Mesendoderm (in vitro differentiated cells): ENCODE results near the gene FRMD4A.

Source experiments
- DNase-seq: peaks from one replicate; pipeline ENCODE4 v3.0.0; 2013
- H2AK5ac ChIP-seq: 2 replicates; pipeline ENCODE4 v1.6.1; 2013; ENCODE audit warnings: low read length, inconsistent platforms
- H2BK120ac ChIP-seq: 2 replicates; pipeline ENCODE4 v1.6.1; 2013; ENCODE audit warnings: low read depth, mild to moderate bottlenecking, low read length, moderate library complexity, mixed read lengths
- H2BK15ac ChIP-seq: replicated peaks from 2 replicates; pipeline ENCODE4 v1.6.1; 2013; ENCODE audit warnings: low read depth, mild to moderate bottlenecking, moderate library complexity
- H2BK5ac ChIP-seq: 2 replicates; pipeline ENCODE4 v1.6.1; 2013; ENCODE audit warnings: low read length, inconsistent platforms
- H3K18ac ChIP-seq: 2 replicates; pipeline ENCODE4 v1.6.1; 2013; ENCODE audit warnings: mild to moderate bottlenecking, low read length, mixed read lengths
- H3K23ac ChIP-seq: one replicate; pipeline ENCODE4 v1.6.1; 2013; ENCODE audit warnings: low read length
- H3K27ac ChIP-seq: 2 replicates; pipeline ENCODE4 v1.5.1; 2013; ENCODE audit warnings: low read depth, mild to moderate bottlenecking, inconsistent platforms, low read length, moderate library complexity
- H3K27me3 ChIP-seq: 2 replicates; pipeline ENCODE4 v1.6.1; 2013; ENCODE audit warnings: low read length, control low read depth, mild to moderate bottlenecking, inconsistent platforms; ENCODE audit not compliant: insufficient read depth, poor library complexity
- H3K36me3 ChIP-seq: 2 replicates; pipeline ENCODE4 v1.6.1; 2013; ENCODE audit warnings: low read length, inconsistent platforms; ENCODE audit not compliant: control insufficient read depth, insufficient read depth
- H3K4ac ChIP-seq: one replicate; pipeline ENCODE4 v1.6.1; 2013; ENCODE audit warnings: low read depth, mild to moderate bottlenecking, low read length, moderate library complexity
- H3K4me1 ChIP-seq: 2 replicates; pipeline ENCODE4 v1.6.1; 2013; ENCODE audit warnings: low read depth, low read length, inconsistent platforms; ENCODE audit not compliant: control insufficient read depth
- H3K4me2 ChIP-seq: 2 replicates; pipeline ENCODE4 v1.6.1; 2013; ENCODE audit warnings: low read length
- H3K4me3 ChIP-seq: 2 replicates; pipeline ENCODE4 v1.5.1; 2013; ENCODE audit warnings: mild to moderate bottlenecking, low read length
- H3K56ac ChIP-seq: one replicate; pipeline ENCODE4 v1.6.1; 2013; ENCODE audit warnings: low read length
- H3K79me1 ChIP-seq: 2 replicates; pipeline ENCODE4 v1.6.1; 2013; ENCODE audit warnings: low read length, inconsistent platforms
- H3K79me2 ChIP-seq: 2 replicates; pipeline ENCODE4 v1.6.1; 2013; ENCODE audit warnings: mild to moderate bottlenecking, low read length; ENCODE audit not compliant: control insufficient read depth, insufficient read depth
- H3K9ac ChIP-seq: 2 replicates; pipeline ENCODE4 v1.6.1; 2013; ENCODE audit warnings: low read length, inconsistent platforms
- H4K5ac ChIP-seq: one replicate; pipeline ENCODE4 v1.6.1; 2013; ENCODE audit warnings: low read length
- H4K8ac ChIP-seq: one replicate; pipeline ENCODE4 v1.6.1; 2013; ENCODE audit warnings: low read depth, mild to moderate bottlenecking, control low read depth, low read length, moderate library complexity
- WGBS: extraction: QIAGEN DNeasy Blood & Tissue Kit; methylation state at CpG from one replicate; pipeline ENCODE4 v1.1.7; 2013; ENCODE audit warnings: low lambda C conversion rate, missing lambda C conversion rate; ENCODE audit not compliant: insufficient coverage; ENCODE audit errors: extremely low coverage; 5-methylcytosine and 5-hydroxymethylcytosine counted together

Gene FRMD4A

DNA sequence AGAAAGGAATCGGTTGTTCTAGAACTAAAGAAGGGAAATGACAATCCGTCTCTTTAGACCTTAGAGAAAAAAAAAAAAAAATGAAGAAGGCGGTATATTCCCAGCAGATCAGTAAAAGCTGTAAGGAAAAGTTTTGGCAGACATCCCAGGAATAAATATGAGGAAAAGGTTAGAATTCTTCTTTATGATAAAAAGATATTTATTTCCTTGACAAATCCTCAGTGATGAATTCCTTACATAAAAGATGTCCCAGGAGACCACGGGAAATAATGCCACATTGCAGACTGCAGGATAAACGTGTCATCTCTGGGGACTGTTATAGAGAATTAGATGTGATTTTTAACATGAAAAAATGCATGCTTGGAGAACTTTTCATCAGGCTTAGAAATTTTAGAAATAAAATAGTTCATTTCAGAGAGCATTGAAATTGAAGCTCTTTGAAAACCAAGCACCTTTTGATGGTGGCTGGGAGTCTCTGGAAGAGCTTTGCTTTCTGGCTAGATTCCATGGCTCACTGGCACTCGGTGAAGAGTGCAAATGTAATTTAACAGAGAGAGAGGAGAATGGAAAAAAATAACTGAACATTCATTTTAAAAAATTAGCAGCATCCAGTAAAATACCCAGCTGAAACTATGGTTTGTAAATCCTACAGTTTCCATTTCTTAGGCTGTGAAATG lies 645.8 kb downstream of the FRMD4A start:
- no peak overlapping the region for H3K27ac ChIP-seq
- WGBS = no CpG with 5 or more reads among the region's 6 CpGs

DNA sequence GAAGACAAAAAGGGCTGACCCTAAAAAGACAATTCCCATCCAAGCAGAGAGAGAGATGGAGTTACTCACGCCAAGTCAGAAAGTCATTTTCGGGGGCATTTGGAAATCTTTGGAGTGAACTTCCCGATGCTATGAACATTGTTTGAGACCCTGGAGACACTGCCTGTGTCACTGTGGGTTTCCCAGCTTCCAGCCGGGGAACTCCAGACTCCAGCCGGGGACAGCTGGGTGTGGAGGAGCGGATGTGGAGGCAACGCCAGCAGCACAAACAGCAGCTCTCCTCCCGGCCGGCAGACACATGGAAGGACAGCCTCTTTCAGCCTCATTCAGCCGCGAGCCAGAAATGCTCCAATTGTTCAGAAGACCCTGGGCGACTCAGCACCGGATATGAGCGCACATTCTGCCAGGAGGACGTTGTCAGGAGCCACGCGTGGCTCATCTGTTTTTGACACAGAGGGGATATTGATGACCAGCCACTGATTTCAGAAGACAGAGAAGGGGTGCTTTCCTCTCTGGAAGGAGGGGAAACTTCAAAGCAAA lies 646.4 kb downstream of the FRMD4A start:
- Histone ChIP-seq H3K9ac (no peak overlapping the region), H3K27ac (no peak overlapping the region), H3K4me3 (no peak overlapping the region), H3K4ac (no peak overlapping the region), H2BK5ac (no peak overlapping the region), H4K5ac (no peak overlapping the region), H3K27me3 (no peaks in the 10 kb centered on the region), H3K36me3 (peaks cover 2% of the 10 kb centered on the region), H3K18ac (no peak overlapping the region), H4K8ac (no peak overlapping the region), H3K79me1 (no peaks in the 10 kb centered on the region), H3K79me2 (no peaks in the 10 kb centered on the region), H2BK120ac (no peak overlapping the region), H2AK5ac (no peak overlapping the region), H3K4me2 (no peak overlapping the region), H3K4me1 (no peaks in the 10 kb centered on the region), H3K23ac (no peak overlapping the region), H3K56ac (no peak overlapping the region), H2BK15ac (no peak overlapping the region)
- DNase-seq = no peak
- no CpG with 5 or more reads among the region's 17 CpGs for WGBS

More for the DNA sequence above, 645.8 kb downstream of the FRMD4A start:
- H3K4me1 ChIP-seq = no peaks in the 10 kb centered on the region
- no peak overlapping the region for H3K4me3 ChIP-seq
- no peaks in the 10 kb centered on the region for H3K79me2 ChIP-seq
- H2AK5ac ChIP-seq = no peak overlapping the region
- no peak overlapping the region for H2BK5ac ChIP-seq
- no peak overlapping the region for H3K23ac ChIP-seq
- no peak overlapping the region for H4K8ac ChIP-seq
- no peak overlapping the region for H4K5ac ChIP-seq
- H2BK15ac ChIP-seq = no peak overlapping the region
- no peak overlapping the region for H3K4me2 ChIP-seq
- DNase-seq = no peak
- no peak overlapping the region for H3K18ac ChIP-seq
- H3K36me3 ChIP-seq = peaks cover 2% of the 10 kb centered on the region
- no peak overlapping the region for H3K4ac ChIP-seq
- H3K56ac ChIP-seq = no peak overlapping the region
- H3K79me1 ChIP-seq = no peaks in the 10 kb centered on the region
- no peak overlapping the region for H3K9ac ChIP-seq
- H2BK120ac ChIP-seq = no peak overlapping the region
- no peaks in the 10 kb centered on the region for H3K27me3 ChIP-seq

DNA sequence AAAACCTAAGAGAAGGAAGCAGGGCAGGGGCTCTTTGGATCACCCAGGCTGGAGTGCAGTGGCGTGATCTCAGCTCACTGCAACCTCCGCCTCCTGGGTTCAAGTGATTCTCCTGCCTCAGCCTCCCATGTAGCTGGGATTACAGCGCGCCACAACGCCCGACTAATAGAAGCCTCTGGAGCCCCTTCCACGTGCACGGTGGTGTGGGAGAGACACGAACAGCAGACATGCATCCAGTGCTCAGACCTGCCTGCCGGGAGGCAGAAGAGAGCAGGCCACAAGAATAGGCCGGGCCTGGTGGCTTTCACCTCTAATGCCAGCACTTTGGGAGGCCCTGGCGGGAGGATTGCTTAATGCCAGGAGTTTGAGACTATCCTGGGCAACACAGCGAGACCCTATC lies 647.7 kb downstream of the FRMD4A start:
- no peak for DNase-seq
- H2BK15ac ChIP-seq = no peak overlapping the region
- H3K4me3 ChIP-seq = no peak overlapping the region
- no peak overlapping the region for H2BK5ac ChIP-seq
- H3K9ac ChIP-seq = no peak overlapping the region
- H3K18ac ChIP-seq = no peak overlapping the region
- no peak overlapping the region for H2AK5ac ChIP-seq
- no peaks in the 10 kb centered on the region for H3K79me1 ChIP-seq
- H3K27me3 ChIP-seq = no peaks in the 10 kb centered on the region
- no peak overlapping the region for H2BK120ac ChIP-seq
- H3K27ac ChIP-seq = no peak overlapping the region
- H3K23ac ChIP-seq = no peak overlapping the region
- WGBS = no CpG with 5 or more reads among the region's 13 CpGs
- no peak overlapping the region for H4K8ac ChIP-seq
- H3K36me3 ChIP-seq = peaks cover 2% of the 10 kb centered on the region
- no peaks in the 10 kb centered on the region for H3K79me2 ChIP-seq
- no peaks in the 10 kb centered on the region for H3K4me1 ChIP-seq
- no peak overlapping the region for H3K56ac ChIP-seq
- no peak overlapping the region for H4K5ac ChIP-seq
- H3K4ac ChIP-seq = no peak overlapping the region
- H3K4me2 ChIP-seq = no peak overlapping the region

DNA sequence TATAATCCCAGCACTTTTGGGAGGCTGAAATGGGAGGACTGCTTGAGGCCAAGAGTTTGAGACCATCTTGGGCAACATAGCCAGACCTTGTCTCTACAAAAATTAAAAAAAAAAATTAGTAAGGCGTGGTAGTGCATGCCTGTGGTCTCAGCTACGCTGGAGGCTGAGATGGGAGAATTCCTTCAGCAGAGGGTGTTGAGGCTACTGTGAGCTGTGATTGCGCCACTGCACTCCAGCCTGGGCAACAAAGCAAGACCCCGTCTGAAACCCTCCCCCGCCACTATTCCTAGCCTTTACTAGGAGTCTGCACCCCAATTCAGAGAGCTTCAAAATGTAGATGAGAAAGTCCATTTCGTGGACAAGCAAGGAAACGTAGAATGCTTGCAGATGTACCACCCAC lies 648.8 kb downstream of the FRMD4A start:
- no peak overlapping the region for H3K4me2 ChIP-seq
- H3K4me1 ChIP-seq = no peaks in the 10 kb centered on the region
- no peak overlapping the region for H3K9ac ChIP-seq
- no peak overlapping the region for H3K56ac ChIP-seq
- no peaks in the 10 kb centered on the region for H3K79me2 ChIP-seq
- no peak overlapping the region for H2BK15ac ChIP-seq
- no peak overlapping the region for H2AK5ac ChIP-seq
- H3K36me3 ChIP-seq = peaks cover 2% of the 10 kb centered on the region
- H3K18ac ChIP-seq = no peak overlapping the region
- H4K5ac ChIP-seq = no peak overlapping the region
- no peak overlapping the region for H3K27ac ChIP-seq
- H3K27me3 ChIP-seq = no peaks in the 10 kb centered on the region
- H2BK5ac ChIP-seq = no peak overlapping the region
- H4K8ac ChIP-seq = no peak overlapping the region
- no CpG with 5 or more reads among the region's 7 CpGs for WGBS
- H2BK120ac ChIP-seq = no peak overlapping the region
- no peak overlapping the region for H3K23ac ChIP-seq
- DNase-seq = no peak
- no peak overlapping the region for H3K4me3 ChIP-seq
- no peak overlapping the region for H3K4ac ChIP-seq
- H3K79me1 ChIP-seq = no peaks in the 10 kb centered on the region

DNA sequence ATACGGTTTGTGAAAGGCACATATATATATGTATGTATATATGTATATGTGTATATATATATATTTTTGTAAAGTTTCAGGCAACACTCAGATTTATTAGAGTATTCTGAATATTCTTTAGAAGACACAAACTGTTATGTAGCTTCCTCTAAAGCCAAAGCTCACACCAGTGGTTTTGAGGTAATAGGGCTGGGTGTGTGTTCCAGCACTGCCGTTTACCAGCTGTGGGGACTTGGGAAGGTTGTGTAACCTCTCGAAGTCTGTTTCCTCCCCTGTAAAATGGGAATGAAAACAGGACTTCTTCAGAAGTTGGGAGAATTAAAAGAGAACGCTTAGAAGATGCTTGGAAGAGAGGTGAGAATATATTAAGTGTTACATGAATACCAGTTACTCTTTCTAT lies 649.2 kb downstream of the FRMD4A start:
- no peak overlapping the region for H2BK15ac ChIP-seq
- H3K4me3 ChIP-seq = no peak overlapping the region
- H2AK5ac ChIP-seq = no peak overlapping the region
- no peaks in the 10 kb centered on the region for H3K79me2 ChIP-seq
- no peak overlapping the region for H3K4ac ChIP-seq
- H3K18ac ChIP-seq = no peak overlapping the region
- no CpG with 5 or more reads among the region's 4 CpGs for WGBS
- no peak overlapping the region for H3K23ac ChIP-seq
- H3K4me1 ChIP-seq = no peaks in the 10 kb centered on the region
- no peaks in the 10 kb centered on the region for H3K27me3 ChIP-seq
- H3K36me3 ChIP-seq = peaks cover under 1% of the 10 kb centered on the region
- H2BK120ac ChIP-seq = no peak overlapping the region
- H4K5ac ChIP-seq = no peak overlapping the region
- H4K8ac ChIP-seq = no peak overlapping the region
- H3K79me1 ChIP-seq = no peaks in the 10 kb centered on the region
- no peak for DNase-seq
- H3K27ac ChIP-seq = no peak overlapping the region
- no peak overlapping the region for H3K4me2 ChIP-seq
- H2BK5ac ChIP-seq = no peak overlapping the region
- no peak overlapping the region for H3K56ac ChIP-seq
- no peak overlapping the region for H3K9ac ChIP-seq

DNA sequence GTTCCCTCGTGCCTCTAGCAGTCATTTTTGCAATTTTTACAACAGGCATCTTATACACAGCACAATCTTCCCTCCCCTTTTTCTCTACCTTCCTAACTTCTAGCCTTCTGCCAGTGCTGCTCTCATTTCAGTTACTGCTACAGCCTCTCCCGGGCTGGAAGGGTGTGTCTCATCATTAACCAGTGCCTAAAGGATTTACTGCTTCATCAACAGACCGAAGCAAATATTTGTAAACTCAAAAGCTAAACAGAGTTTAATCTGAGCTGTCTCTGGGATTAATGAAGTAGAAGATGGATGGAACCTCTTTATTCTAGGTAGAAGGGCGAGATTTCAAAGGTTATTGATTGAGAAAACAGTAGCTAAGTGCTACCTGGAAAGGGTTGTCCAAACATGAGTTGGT lies 649.6 kb downstream of the FRMD4A start:
- H3K23ac ChIP-seq = no peak overlapping the region
- no peak overlapping the region for H3K27ac ChIP-seq
- H3K9ac ChIP-seq = no peak overlapping the region
- no peak overlapping the region for H3K4ac ChIP-seq
- H3K4me2 ChIP-seq = no peak overlapping the region
- WGBS = 100% methylated on average over 1 of the region's 4 CpGs
- H4K8ac ChIP-seq = no peak overlapping the region
- no peaks in the 10 kb centered on the region for H3K27me3 ChIP-seq
- H3K56ac ChIP-seq = no peak overlapping the region
- no peaks in the 10 kb centered on the region for H3K36me3 ChIP-seq
- H2BK5ac ChIP-seq = no peak overlapping the region
- no peak overlapping the region for H2BK120ac ChIP-seq
- no peaks in the 10 kb centered on the region for H3K79me1 ChIP-seq
- H2BK15ac ChIP-seq = no peak overlapping the region
- H3K4me1 ChIP-seq = no peaks in the 10 kb centered on the region
- no peaks in the 10 kb centered on the region for H3K79me2 ChIP-seq
- no peak for DNase-seq
- no peak overlapping the region for H3K4me3 ChIP-seq
- no peak overlapping the region for H3K18ac ChIP-seq
- no peak overlapping the region for H4K5ac ChIP-seq
- no peak overlapping the region for H2AK5ac ChIP-seq
